Smooth muscle cell of the brain vasculature (primary cell): Measurements from ENCODE around the gene NMT1.

Experiments
- DNase-seq: peaks from one replicate; pipeline ENCODE4 v3.0.0-alpha.2; 2012; ENCODE audit warnings: low read depth, low spot score

Gene NMT1

DNA sequence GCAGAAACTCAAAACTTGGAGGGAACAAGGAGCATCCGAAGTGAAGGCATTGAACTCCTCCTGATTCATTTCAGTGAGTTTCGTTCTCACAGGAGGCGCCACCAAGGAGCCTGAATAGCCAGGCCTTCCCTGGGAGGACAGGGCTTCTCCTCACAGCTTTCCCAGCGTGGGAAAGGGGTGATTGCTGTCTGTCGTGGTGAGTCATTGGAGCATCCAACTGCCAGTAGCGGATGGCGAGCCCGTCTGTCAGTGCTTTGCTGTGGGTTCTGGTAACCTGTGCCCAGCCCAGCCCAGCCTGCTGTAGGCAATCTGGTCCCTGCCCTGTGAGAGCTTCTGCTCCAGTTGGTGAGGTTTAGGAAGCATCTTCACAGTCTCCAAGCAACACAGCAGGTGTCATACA, 42.9 kb downstream of the NMT1 start:
- no peak for DNase-seq

DNA sequence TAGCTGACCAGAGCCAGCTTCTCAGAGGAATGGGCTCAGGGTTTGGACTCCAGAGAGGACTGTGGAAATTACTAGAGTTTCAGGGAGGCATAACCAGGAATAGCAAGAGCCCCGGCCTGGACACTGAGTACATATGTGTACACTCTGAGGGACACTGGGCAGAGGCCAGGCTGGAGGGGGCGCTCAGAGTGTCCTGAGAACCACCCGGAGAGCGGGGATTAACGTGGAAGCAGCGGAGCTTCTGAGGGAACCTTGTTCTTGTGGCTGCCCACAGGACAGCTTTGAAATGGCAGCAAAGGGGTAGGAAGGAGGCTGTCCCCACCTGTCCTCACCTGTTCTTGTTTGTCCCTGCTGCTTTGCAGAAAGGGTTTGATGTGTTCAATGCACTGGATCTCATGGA, 43.4 kb downstream of the NMT1 start:
- no peak for DNase-seq

DNA sequence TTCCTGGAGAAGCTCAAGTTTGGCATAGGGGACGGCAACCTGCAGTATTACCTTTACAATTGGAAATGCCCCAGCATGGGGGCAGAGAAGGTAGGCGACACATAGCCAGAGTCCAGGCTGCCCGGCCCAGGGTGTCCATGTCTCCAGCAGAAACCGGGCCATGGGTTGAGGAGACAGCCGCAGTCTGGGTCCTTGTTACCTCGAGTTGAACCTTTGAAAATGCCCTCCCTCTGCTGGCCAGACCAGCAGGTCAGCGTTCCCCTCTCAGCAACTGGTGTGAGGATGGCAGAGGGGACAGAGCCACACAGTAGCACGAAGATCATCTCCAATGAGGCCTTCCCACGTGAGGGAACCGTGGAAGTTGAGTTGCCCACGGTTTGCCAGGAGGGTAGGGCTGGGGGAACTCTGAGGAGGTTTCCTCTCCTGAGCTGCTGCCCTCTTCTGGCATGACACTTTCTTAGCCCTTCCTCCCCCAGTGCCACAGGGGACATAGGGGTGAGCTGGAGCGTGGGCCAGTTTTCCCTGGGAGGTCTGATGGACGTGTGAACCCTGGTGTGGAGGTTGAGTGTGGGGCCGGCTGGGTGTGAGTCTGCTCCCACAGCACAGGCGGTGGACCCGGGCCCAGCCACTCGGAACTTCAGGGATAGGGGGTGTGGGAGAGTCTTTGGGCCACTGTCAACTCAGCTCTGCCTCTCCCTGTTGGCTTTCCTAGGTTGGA, 43.9 kb downstream of the NMT1 start:
- no peak for DNase-seq

DNA sequence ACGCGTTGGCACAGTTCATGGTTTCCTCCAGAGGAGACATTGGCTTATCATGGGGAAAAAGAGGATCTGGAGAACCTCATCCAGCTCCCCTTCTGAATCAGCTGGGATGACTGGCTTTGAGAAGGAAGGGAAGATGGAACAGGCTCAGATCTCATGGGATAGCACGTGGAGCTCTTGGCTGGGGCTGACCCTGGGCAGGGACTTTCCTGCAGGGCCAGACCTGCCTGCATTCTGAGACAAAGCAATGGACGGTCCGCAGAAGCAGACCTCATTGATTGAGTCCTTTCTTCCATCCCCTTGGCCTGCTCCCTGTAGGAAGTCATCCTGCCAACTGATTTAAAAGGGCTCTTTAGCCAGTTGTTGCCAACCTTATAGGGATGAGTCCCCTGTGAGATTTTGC, 45.0 kb downstream of the NMT1 start:
- DNase-seq, result no peak

DNA sequence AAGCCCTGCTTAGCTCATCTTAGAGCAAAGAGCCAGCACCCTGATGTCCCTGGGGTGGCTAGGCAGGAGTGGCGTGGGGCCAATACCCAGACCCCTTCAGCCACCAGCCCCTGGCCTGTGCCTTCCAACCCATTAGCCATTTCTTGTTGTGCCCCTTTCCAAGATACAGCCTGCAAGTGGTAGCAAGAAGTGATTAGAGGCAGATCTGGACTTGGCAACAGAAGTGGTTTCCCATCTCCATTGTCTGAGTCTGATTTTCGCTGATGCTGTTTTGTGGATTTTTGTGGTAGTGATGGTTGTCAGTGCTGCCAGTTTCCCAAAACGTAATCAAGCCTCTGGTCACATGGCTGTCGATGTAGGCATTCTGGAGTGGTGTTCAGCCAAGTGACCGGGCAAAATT, 45.5 kb downstream of the NMT1 start:
- DNase-seq, result no peak

DNA sequence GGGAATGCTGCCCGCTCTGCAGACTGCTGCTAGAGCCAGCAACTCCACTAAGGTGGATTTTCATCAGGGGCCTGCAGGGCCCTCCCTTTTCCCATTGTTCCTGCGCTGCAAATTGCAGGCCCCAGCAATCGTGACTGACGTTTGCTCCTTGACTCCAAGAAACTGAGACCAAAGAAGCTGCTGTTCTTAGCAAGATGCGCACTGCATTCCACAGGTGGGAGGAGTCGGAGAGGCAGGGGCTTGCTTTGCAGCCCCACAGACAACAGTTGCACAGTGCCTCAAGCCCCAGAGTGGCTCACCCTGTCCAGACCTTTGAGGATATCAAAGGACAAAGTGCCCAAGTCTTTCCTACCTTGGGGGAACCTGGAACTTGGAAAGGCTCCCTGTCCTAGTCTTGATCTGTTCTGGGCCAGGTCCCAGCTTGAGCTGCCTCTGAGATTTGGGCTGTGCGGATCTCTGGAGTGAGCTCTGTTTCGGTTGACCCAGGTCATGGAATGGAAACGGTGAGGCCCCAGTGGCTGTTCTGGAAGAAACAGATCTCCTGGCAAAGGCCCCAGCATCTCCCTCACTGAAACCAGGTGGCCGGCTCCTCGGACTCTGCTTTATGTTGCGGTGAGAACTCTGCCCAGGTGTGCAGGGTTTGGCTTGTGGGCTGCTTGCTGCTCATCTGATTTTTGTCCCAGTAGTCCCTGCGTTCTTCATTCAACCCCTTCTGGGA, 46.3 kb downstream of the NMT1 start:
- no peak for DNase-seq

DNA sequence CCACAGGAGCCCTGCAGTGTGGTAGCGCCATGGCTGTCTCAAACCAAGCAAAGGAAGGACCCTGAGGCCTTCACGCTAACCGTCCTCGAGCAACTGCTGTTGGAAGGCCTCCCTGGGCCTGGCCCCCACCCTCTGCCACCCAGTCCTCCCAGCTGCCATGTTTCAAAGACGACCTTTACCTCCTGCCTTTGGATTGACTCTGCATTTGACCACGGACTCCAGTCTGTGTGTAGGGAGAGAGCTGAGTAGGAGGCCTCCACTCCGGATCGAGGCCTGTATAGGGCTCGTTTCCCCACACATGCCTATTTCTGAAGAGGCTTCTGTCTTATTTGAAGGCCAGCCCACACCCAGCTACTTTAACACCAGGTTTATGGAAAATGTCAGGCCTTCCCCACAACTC, 46.9 kb downstream of the NMT1 start:
- no peak for DNase-seq

DNA sequence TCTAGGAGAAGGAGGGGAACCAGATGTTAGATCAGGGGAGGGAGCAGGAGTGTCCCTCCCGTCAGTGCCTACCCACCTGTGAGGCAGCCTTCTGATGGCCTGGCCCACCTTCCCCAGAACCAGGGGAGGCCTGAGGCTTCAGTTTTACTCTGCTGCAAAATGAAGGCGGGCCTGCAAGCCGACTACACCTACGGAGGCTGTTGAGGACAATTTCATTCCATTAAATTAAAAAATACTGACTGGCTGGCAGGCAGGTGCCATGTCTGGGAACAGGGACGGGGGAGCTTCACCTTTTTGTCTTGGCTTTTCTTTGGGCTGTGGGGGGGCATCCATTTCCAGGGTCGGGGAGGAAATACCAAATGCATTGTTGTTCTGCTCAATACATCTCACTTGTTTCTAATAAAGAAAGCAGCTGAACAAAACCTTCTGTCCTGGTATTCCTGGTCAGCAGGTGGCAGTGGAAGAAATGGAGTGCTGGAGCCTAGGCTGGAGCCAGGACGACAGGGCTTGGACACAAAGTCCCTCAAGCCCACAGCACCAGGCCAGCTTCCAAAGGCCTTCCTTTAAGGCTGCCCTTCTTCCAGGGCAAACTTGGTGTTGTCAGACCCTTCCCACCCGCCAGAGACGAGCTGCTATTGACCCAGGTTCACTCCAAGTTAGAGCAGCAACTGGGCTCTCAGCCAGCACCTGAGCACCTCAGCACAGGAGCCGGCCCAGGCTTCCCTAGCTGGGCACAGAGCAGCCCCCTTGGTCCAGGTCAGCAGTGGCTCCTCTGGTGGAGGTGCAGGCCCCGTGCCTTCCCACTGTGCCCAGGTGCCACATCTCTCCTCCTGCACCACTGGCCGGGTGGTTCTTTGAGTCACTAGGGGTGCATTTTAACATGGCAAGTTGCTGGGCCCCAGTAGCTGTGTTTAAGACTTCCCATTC, 47.7 kb downstream of the NMT1 start:
- no peak for DNase-seq

DNA sequence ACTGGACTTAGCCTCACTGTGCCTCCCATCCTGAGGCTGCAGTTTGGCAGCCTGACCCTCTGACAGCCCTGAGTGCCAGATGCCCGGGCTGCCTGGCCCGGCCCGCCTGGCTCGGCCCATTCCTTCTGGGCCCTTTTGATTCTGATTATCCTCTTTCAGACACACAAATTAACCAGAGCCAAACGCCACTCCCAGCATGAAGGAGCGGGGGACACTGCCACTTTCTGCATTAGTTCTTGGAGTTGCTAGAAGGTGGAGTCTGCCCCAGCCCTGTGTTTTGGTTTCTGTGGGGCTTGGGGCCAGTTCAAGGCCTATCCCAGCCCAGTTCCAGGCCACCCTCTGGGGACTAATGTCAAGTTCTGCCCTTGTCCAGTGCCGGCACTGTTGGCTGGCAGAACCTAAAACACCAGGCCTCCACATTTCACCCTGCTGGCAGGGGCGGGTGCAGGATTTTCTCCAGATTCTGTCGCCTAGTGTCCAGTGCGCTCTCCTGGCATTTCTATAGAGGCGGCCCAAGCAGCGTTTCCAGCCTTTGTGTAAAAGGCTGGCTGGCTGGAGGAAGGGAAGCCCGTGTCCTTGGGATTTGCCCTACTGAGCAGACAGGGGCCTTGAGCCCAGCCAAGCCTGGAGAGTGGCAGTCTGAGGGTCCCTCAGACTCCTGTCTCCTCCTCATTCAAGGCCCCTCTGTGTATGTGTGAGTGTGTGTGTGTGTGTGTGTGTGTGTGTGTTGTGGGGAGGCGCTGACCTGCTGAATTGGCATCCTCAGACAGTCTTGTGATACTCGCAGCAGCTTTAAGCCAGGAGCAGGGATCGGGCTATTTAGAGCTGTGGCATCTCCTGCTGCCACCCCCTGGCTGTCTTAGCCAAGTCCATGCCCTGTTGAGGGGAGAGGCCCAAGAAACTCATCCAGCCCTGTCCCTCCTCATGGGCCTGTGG, 49.8 kb downstream of the NMT1 start:
- no peak for DNase-seq

DNA sequence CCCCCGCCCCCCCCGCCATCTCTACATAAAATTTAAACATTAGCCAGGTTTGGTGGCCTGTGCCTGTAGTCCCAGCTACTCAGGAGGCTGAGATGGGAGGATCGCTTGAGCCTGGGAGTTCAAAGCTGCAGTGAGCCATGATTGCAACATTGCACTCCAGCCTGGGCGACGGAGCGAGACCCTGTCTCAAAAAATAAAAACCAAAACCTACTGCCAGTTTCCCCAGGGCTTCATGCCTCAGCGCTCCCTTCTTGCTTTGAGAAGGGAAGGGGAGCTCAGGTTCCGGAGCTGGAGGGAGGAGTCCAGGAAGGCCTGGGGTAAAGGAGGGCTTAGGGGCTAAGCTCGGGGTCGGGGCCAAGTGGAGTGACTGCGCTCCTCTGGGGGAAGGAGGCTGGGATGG, 50.7 kb downstream of the NMT1 start:
- no peak for DNase-seq

DNA sequence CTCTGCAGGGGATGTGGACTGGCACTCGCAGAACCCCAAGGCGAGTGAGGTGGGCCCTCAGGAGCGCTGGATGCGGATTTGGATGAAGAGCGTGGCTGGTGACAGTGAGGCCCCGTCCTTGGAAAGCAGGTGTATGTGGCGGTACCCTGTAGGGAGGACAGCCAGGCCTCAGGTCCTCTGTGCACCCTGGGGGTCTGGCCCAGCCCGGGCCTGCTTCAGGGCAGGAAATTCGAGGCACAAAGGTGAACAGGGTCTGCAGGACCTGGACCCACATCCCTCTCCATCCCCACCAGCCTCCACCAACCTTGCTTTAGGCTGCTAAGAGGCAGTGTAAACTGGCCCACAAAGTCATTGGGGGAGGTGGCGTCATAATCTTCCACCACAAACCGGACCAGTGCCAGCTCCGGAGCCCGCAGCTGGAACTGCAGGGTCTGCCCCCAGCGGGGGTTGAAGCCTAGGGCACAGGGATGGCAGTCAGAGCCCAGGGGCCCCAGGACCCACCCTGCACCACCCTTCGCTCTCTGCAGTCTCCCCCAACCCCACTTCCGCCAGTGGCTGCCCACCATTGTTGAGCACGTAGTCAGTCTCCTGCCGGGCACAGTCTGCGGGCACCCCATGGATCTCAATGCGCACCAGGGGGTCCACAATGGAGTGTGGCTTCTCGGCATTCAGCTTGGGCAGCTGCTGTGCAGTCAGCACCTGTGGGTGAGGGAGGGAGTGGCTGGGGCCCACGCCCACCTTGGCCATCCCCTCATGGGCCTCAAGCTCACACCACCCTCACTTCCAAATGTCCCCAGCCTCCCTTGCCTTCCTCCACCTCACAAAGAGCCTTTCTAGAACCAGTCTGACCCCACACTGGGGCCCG, 51.7 kb downstream of the NMT1 start:
- DNase-seq, result no peak

DNA sequence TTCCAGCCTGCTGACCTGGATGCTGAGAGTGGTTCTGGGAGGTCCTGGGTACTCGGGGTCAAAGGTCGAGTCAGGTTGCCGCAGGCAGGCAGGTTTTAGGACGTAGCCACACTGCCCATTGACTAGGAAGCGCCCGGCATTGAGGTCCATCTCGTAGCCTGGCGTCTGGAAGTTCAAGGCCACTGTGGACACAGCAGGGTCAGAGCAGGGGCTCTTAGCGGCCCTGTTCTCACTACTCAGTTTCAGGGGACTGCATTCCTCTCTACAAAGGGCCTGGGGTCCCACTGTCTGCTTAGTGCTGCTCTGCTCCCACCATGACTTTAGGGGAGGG, 52.3 kb downstream of the NMT1 start:
- DNase-seq, result no peak

DNA sequence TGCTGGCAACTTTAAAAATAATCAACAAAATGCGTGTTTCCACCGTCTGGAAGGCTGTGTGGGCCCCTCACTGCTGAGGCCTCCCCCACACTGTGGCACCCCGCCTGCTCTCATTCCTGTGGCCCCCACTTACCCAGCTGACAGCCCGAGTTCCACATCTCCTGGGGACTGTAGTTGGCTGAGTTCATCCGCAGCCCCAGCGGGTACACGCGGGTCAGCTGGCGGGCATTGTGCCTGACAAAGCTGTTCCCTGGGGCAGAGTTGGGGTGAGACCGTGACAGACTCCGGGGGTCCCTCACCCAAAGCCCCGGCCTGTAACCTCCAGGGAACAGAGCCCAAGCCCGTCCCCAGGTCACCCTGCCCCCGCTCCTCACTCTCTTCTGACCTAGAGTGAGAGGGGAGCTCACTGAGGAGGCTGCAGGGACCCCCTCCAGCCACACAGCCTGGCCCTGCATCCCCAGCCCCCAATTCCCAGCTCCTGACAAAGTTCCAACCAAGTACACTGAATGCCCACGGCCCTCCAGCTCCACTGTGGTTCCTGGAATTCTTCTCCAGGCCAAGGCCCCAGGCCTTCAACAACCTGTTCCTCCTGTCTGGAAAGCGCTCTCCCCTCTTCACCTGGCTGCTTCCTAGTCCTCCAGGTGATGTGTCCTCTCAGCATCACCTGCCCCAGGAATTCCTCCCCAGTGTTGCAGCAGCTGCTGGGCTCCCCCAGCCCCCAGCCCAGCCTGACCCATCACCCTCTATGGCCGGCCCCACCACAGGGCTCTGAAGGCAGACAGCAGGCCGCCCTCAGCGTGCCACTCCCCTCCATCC, 53.2 kb downstream of the NMT1 start:
- DNase-seq, result no peak

DNA sequence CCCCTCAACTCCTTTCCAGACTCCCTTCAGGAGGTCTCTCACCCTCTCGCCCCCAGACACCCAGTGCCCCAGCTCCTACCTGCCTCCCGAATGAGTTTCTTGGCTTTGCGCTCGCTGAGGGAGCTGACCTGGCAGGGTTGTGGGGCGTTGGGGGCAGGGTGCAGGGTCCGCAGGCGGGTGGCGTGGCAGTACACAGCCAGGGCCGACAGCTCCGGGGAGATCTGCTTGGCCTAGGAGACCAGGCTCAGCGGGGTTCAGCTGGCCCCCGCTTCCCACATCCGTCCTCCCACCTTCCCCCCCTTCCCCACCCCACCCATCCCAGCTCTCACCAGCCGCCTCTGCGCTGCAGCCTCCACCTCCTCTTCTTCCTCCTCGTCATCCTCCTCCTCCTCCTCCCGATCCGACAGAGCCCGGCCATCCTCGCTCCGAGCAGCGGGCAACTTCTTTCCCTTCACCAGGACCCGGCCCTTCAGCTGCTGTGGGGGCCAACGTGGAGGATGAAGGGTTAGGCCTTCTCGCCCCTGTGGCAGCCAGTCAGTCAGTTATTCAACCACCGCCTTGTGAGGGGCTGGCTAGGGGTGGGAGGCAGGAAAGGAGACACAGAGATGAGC, 54.0 kb downstream of the NMT1 start:
- no peak for DNase-seq

DNA sequence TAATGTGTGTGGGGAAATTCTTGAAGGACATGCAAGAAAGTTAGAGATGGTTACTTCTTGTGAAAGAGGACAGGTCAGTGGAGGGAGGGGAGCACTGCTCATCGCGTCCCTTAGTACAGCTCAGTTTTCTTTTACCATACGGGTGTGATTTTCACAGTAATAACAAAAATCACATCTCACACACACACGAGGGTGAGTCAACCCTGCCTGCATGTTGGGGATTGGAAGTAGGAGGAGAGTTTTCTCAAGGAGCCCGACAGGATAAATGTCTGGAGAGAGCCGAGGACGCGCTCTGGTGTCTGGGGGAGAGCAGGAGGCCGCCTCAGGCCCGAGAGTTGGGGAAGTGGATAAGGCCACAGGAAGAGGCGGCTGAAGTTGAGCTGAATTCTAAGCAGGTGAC, 54.8 kb downstream of the NMT1 start:
- no peak for DNase-seq

DNA sequence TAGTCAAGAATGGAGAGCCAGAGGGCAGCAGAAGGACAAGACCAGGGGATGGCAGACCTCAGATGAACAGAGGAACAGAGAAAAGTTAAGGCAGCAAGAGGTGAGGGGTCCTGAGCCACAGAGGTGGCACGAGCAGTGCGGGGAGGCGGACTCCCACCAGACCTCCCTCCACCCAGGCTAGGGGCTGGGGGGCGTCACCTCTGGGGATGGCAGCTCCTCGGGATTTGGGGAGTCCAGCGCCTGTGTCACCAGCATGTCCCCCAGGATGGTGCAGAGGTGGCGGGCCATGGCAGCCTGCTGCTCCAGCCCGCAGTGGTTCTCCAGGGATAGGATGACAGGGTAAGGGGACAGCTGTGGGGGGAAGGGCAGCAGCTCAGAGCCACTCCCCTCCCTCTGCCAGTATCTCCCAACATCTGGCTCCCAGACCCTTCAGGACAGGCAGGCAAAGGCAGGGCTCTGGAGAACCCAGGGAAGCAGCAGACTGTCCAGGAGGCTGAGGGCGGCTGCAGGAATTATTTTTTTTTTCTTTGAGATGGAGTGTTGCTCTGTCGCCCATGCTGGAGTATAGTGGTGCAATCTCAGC, 55.4 kb downstream of the NMT1 start:
- DNase-seq, result no peak

DNA sequence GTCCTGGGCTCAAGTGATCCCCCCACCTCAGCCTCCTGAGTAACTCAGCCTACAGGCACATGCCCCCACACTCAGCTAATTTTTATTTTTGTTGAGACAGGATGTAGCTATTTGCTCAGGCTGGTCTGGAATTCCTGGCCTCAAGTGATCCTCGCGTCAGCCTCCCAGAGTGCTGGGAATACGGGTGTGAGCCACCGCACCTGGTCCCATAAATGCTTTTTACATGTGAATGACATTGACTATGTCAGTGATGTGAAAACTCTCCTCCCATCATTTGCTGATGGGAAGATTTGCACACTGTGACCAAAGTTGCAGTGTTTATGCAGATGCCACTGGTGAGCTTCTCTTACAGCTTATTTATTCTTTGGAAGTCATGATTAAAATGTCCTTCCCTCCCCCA, 56.2 kb downstream of the NMT1 start:
- DNase-seq, result no peak

DNA sequence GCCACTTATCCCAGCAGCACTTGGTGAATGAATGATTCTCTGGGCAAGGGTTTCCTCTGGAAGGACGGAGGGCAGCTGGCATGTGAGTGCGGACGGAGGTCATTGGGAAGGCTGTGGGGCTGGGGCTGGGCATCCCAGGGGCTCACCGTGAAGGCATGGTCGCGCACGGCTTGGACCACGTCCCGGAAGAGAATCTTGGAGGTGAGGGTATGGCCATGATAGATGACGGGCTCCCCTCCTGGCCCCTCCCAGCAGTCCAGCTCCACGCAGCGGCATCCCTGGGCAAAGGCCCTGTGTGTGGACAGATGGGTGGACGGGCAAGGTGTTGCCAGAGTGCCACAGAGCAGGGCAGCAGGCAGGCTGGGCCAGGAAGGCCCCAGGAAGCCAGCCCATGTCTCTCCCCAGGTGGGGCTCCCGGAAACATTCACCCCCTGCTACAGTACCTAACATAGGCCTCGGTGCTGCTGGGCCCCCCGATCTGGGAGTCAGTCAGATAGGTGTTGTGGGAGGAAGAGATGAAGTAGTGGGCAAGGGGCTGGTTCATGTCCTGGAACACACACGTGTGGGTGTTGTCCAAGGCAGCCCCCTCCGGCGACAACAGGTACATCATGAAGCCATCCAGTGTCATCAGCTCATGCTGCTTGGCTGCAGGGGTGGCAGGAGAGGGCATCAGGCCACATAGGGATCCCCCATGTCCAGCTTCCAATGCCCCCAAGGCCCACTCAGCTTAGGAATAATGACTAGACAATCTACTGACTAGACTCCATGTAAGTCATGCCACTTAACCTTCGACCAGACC, 56.9 kb downstream of the NMT1 start:
- no peak for DNase-seq
